ENCODE results near the gene AGRN. TPM values are rescaled to one million over a fixed set of nuclear protein-coding genes. Genes with fewer than 3 reads are reported as not detected.

Gene AGRN
- total RNA-seq, 1 experiment from 2014 or later = 175 TPM

DNA sequence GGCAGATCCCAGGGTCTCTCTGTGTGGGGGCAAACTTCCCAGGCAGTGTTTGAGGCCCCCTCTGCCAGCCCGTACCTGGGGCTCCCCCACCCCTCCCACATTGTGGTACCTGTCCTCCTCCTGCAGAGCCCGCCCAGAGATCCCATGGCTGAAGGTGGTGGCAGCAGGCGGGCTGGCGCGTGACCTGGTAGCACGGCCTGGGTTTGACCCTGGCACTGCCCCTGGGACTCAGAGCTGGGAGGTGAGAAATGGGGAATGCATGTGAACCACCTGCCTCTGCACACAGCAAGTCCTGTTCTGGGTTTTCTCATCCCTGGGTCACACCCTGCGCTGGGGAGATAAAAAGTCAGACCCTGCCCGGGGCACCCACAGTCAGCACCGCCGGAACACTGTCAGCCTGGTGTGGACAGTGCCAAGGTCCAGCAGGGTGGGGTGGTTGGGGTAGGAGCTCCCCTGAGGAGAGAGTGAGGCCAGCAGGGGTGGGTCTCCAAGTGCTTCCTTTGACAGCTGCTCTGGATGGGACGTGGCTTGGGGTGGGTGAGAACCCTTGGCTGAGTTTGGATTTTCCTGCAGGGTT is 11.8 kb downstream of the AGRN start:
- Histone ChIP-seq H3T11ph (ENCODE audit: low read length) (no peak overlapping the region), H4K91ac (ENCODE audit: insufficient read length, low read depth, low read length) (no peak overlapping the region), H3K56ac (ENCODE audit: insufficient read length, low read depth, low read length) (no peak overlapping the region), H2BK120ac (ENCODE audit: low read depth, low read length, poor library complexity, severe bottlenecking) (no peak overlapping the region), H2BK12ac (ENCODE audit: insufficient read length, low read depth, low read length) (no peak overlapping the region), H3K18ac (ENCODE audit: insufficient read length, low read depth, low read length) (no peak overlapping the region), H3K4me2 (ENCODE audit: insufficient read depth, insufficient read length, low read length) (no peak overlapping the region), H2AFZ (ENCODE audit: low read length) (no peak overlapping the region), H3K23me2 (ENCODE audit: insufficient read length, low read depth, low read length, poor library complexity, severe bottlenecking) (peaks cover 10% of the 10 kb centered on the region), H3K9me3 (ENCODE audit: control insufficient read depth, low read depth, low read length) (no peaks in the 10 kb centered on the region), H3K27me3 (ENCODE audit: insufficient read depth, low read length) (no peaks in the 10 kb centered on the region; the same call in 1 of the 2 replicates), H2AK5ac (ENCODE audit: insufficient read length, low read length) (no peak overlapping the region), H3K4me1 (ENCODE audit: insufficient read depth, low read length) (peaks cover 4% of the 10 kb centered on the region; the same call in 1 of the 2 replicates), H3K14ac (ENCODE audit: insufficient read depth, low read length) (no peak overlapping the region), H4K8ac (replicated peaks; ENCODE audit: insufficient read length, low read depth, low read length) (no peak overlapping the region), H3K4ac (ENCODE audit: low read depth, low read length) (no peak overlapping the region), H2BK20ac (ENCODE audit: low read depth, low read length, poor library complexity, severe bottlenecking) (no peak overlapping the region), H2BK15ac (ENCODE audit: low read depth, low read length) (no peak overlapping the region), H2BK5ac (ENCODE audit: insufficient read length, low read length) (no peak overlapping the region), H3K79me2 (ENCODE audit: insufficient read depth, low read length) (no peaks in the 10 kb centered on the region), H3K79me1 (ENCODE audit: insufficient read depth, low read depth, low read length, poor library complexity, severe bottlenecking) (no peaks in the 10 kb centered on the region), H4K20me1 (ENCODE audit: control insufficient read depth, insufficient read depth, insufficient read length) (no peaks in the 10 kb centered on the region), H3K9ac (ENCODE audit: extremely low read depth, insufficient read length, low read length) (no peak overlapping the region), H3K27ac (ENCODE audit: insufficient read length, low read depth, low read length) (no peak overlapping the region), H3K23ac (ENCODE audit: insufficient read length, low read depth, low read length) (no peak overlapping the region), H4K5ac (ENCODE audit: insufficient read length, low read depth, low read length) (no peak overlapping the region)
- no peak for DNase-seq
- H3K4me3 Mint-ChIP-seq = peak overlapping the region; percentile 52 to 70; a peak in 2 of 5 replicates
- TF ChIP-seq, protein P1, sequence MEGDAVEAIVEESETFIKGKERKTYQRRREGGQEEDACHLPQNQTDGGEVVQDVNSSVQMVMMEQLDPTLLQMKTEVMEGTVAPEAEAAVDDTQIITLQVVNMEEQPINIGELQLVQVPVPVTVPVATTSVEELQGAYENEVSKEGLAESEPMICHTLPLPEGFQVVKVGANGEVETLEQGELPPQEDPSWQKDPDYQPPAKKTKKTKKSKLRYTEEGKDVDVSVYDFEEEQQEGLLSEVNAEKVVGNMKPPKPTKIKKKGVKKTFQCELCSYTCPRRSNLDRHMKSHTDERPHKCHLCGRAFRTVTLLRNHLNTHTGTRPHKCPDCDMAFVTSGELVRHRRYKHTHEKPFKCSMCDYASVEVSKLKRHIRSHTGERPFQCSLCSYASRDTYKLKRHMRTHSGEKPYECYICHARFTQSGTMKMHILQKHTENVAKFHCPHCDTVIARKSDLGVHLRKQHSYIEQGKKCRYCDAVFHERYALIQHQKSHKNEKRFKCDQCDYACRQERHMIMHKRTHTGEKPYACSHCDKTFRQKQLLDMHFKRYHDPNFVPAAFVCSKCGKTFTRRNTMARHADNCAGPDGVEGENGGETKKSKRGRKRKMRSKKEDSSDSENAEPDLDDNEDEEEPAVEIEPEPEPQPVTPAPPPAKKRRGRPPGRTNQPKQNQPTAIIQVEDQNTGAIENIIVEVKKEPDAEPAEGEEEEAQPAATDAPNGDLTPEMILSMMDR (conservative IDR thresholded peaks at IDR 0.05) = no peak
- no CpG with 5 or more reads among the region's 11 CpGs for WGBS (ENCODE audit: extremely low coverage, insufficient read length, low lambda C conversion rate)
- H3K4me1 Mint-ChIP-seq = peaks cover 9 to 17% of the 10 kb centered on the region in 2 experiments
- peak overlapping the region in 2 of 3 experiments; percentile 18 to 85; a peak in 3 of 7 replicates for H3K27ac Mint-ChIP-seq
- H3K9me3 Mint-ChIP-seq = no peaks in the 10 kb centered on the region
- H3K36me3 Mint-ChIP-seq (ENCODE audit: insufficient read depth in 1 of 3, low read depth in 3 of 3) = peaks cover 5 to 21% (median 13%) of the 10 kb centered on the region in 3 experiments; a peak in 6 of 7 replicates
- peaks cover 22% of the 10 kb centered on the region for H3K27me3 Mint-ChIP-seq (ENCODE audit: low read depth)

All from H9 (cell line).